Thyroid gland (tissue), 4 donors: ENCODE results near the gene TNFAIP8.
"Not testable (repeated sequence)": the region's sequence is repeated elsewhere in the genome, so short reads cannot be mapped to it uniquely, and the experiment has no call there.

ENCODE experiments used
- CTCF ChIP-seq, 6 experiments: fragments of 200-600 bp in 3 of 6; fragments of 450-650 bp in 3 of 6; sonication (generic) in 3 of 6; IDR thresholded peaks; one replicate each; pipeline ENCODE4 v1.5.1; 2016 to 2019; ENCODE audit warnings: antibody characterized with exemption in 6 of 6, mild to moderate bottlenecking in 2 of 6, inconsistent platforms in 1 of 6, moderate library complexity in 1 of 6
- POLR2A ChIP-seq, 2 donors: fragments of 450-650 bp; IDR thresholded peaks; one replicate each; pipeline ENCODE4 v1.6.1; 2017; ENCODE audit warnings: antibody characterized with exemption in 2 of 2, mild to moderate bottlenecking in 2 of 2, moderate library complexity in 1 of 2

- TF ChIP-seq CTCF, POLR2A (IDR thresholded peaks at IDR 0.05): not testable (repeated sequence)
These were observed 71.8 kb downstream of the TNFAIP8 start for GRCh38 chr5:119427596-119427995.
